HepG2 (cell line): ENCODE measurements around the gene KCTD14. TPM values are rescaled to one million over a fixed set of nuclear protein-coding genes. Genes with fewer than 3 reads are reported as not detected.

Experiments
- ETS1 ChIP-seq: sonication (generic); formaldehyde crosslinking; IDR thresholded peaks from 2 replicates; pipeline ENCODE4 v1.4.0; 2020; ENCODE audit warnings: missing genetic modification reagents
- HMG20A ChIP-seq: IDR thresholded peaks from 2 replicates; pipeline ENCODE4 v1.6.1; 2016; ENCODE audit warnings: borderline replicate concordance
- HNF4A ChIP-seq: sonication (generic); formaldehyde crosslinking; IDR thresholded peaks from 2 replicates; pipeline ENCODE4 v1.4.0; 2020; ENCODE audit warnings: missing genetic modification reagents
- MEF2D ChIP-seq: sonication (generic); formaldehyde crosslinking; IDR thresholded peaks from 2 replicates; pipeline ENCODE4 v1.5.1; 2020; ENCODE audit warnings: mild to moderate bottlenecking, missing genetic modification reagents
- NR2F6 ChIP-seq, 2 experiments: IDR thresholded peaks; 2 replicates each; pipeline ENCODE4 v1.6.1; 2016; ENCODE audit warnings: antibody characterized with exemption in 1 of 2, mild to moderate bottlenecking in 1 of 2
- SMYD3 ChIP-seq: sonication (generic); formaldehyde crosslinking; IDR thresholded peaks from 2 replicates; pipeline ENCODE4 v1.8.1; 2023; ENCODE audit warnings: mild to moderate bottlenecking, missing genetic modification reagents
- STAT6 ChIP-seq: sonication (generic); formaldehyde crosslinking; IDR thresholded peaks from 2 replicates; pipeline ENCODE4 v1.4.0; 2020; ENCODE audit warnings: missing genetic modification reagents, mild to moderate bottlenecking, borderline replicate concordance
- THAP9 ChIP-seq: sonication (generic); formaldehyde crosslinking; IDR thresholded peaks from 2 replicates; pipeline ENCODE4; 2020; ENCODE audit warnings: missing genetic modification reagents, mild to moderate bottlenecking, borderline replicate concordance
- TIGD3 ChIP-seq: sonication (generic); formaldehyde crosslinking; IDR thresholded peaks from 2 replicates; pipeline ENCODE4 v1.5.1; 2020; ENCODE audit warnings: mild to moderate bottlenecking, missing genetic modification reagents, borderline replicate concordance
- ZBTB33 ChIP-seq: sonication (generic); formaldehyde crosslinking; IDR thresholded peaks from 2 replicates; pipeline ENCODE4 v1.4.0; 2020; ENCODE audit warnings: missing genetic modification reagents
- ZBTB37 ChIP-seq: sonication (generic); formaldehyde crosslinking; IDR thresholded peaks from 2 replicates; pipeline ENCODE4 v1.4.0; 2020; ENCODE audit warnings: mild to moderate bottlenecking, missing genetic modification reagents
- ZFP36L1 ChIP-seq: sonication (generic); formaldehyde crosslinking; IDR thresholded peaks from 2 replicates; pipeline ENCODE4 v1.8.0; 2022; ENCODE audit warnings: mild to moderate bottlenecking, missing genetic modification reagents, moderate library complexity
- ZNF292 ChIP-seq: sonication (generic); formaldehyde crosslinking; IDR thresholded peaks from 2 replicates; pipeline ENCODE4 v1.8.1; 2022; ENCODE audit warnings: mild to moderate bottlenecking, low read depth, missing genetic modification reagents, borderline replicate concordance
- ZNF367 ChIP-seq: sonication (generic); formaldehyde crosslinking; IDR thresholded peaks from 2 replicates; pipeline ENCODE4 v1.4.0; 2020; ENCODE audit warnings: missing genetic modification reagents, borderline replicate concordance
- ZNF549 ChIP-seq: sonication (generic); formaldehyde crosslinking; IDR thresholded peaks from 2 replicates; pipeline ENCODE4 v1.5.0; 2020; ENCODE audit warnings: missing genetic modification reagents
- ZNF569 ChIP-seq: sonication (generic); formaldehyde crosslinking; IDR thresholded peaks from 2 replicates; pipeline ENCODE4 v1.5.0; 2020; ENCODE audit warnings: mild to moderate bottlenecking, missing genetic modification reagents, moderate library complexity, borderline replicate concordance
- polyA plus RNA-seq, 8 experiments: library from polyadenylated mRNA; depleted of rRNA in 3 of 8; stranded (reverse) in 7 of 8; unstranded in 1 of 8; fragments of >200 nt; fragmentation: Illumina TruSeq in 4 of 8; extraction: Trizol in 4 of 8; gene quantifications; 2 replicates each; pipeline versions ENCODE4 v1.2.1 to v1.2.3, GENCODE V29; 2011 to 2016; ENCODE audit warnings: low read depth in 4 of 8, missing spikeins in 1 of 8, mixed read lengths in 1 of 8; ENCODE audit not compliant: insufficient read depth in 1 of 8
- total RNA-seq, 5 experiments: library from RNA; depleted of rRNA; stranded (reverse); fragments of >200 nt; fragmentation: Illumina TruSeq; extraction: Trizol; gene quantifications; 2 replicates each; pipeline ENCODE4 v1.2.3, GENCODE V29; 2016; ENCODE audit warnings: low read depth in 1 of 5

The KCTD14 gene
- total and polyA plus RNA-seq, 2 of the 13 experiments (the other 11 are each of a cell fraction or from before 2014, with no cell fraction given) = 10.3 to 15.6 TPM

GRCh38 chr11:78039919-78040671, 17.0 kb upstream of the KCTD14 start (continued):
- TF ChIP-seq TIGD3 (CRISPR knock-in tag) = no peak
- no peak for TF ChIP-seq SMYD3
- no peak for TF ChIP-seq STAT6
- no peak for TF ChIP-seq ZFP36L1 (CRISPR knock-in tag)
- no peak for TF ChIP-seq ETS1 (CRISPR knock-in tag)
- peak; percentile 27; the same call in 1 of the 2 replicates for TF ChIP-seq NR2F6 (IDR thresholded peaks at IDR 0.05)
- peak; percentile 46; the same call in 1 of the 2 replicates for TF ChIP-seq NR2F6 (CRISPR knock-in tag; IDR thresholded peaks at IDR 0.05)
- TF ChIP-seq HMG20A (CRISPR knock-in tag) = peak; percentile 50; the same call in 1 of the 2 replicates
- TF ChIP-seq HNF4A (CRISPR knock-in tag) = peak; percentile 59; the same call in 1 of the 2 replicates
- no peak for TF ChIP-seq ZNF367 (CRISPR knock-in tag)
- 0 out of 2 replicates have a peak, but pooled peaks have one; percentile 16 for TF ChIP-seq MEF2D (CRISPR knock-in tag)
- TF ChIP-seq ZBTB37 (CRISPR knock-in tag) = no peak
- no peak for TF ChIP-seq THAP9 (CRISPR knock-in tag)
- TF ChIP-seq ZNF569 (CRISPR knock-in tag) = no peak
- peak; percentile 73; the same call in 1 of the 2 replicates for TF ChIP-seq ZNF292
- TF ChIP-seq ZBTB33 (CRISPR knock-in tag) = no peak
- no peak for TF ChIP-seq ZNF549 (CRISPR knock-in tag)
